OCI-LY7 (cell line): ENCODE measurements around the gene HS6ST3.

ENCODE experiments used
- CTCF ChIP-seq: fragments of 200-600 bp; sonication (generic); conservative IDR thresholded peaks from 2 replicates; pipeline ENCODE4 v1.5.1; 2014; ENCODE audit warnings: mild to moderate bottlenecking, antibody characterized with exemption, low read length, moderate library complexity, mixed read lengths
- EZH2phosphoT487 ChIP-seq: fragments of 200-600 bp; sonication (generic); IDR thresholded peaks from 2 replicates; pipeline ENCODE4 v1.6.1; 2018; ENCODE audit warnings: low read depth, borderline replicate concordance, mild to moderate bottlenecking, mixed run types, antibody characterized with exemption, low read length, moderate library complexity, mixed read lengths

GRCh38 chr13:96373597-96373996 lies 283.7 kb downstream of the HS6ST3 start:
- no peak for TF ChIP-seq CTCF
- TF ChIP-seq EZH2phosphoT487 = no peak
